Stomach smooth muscle (tissue), 2 donors: Measurements from ENCODE around the gene MINDY4.
"Not testable (repeated sequence)": the region's sequence is repeated elsewhere in the genome, so short reads cannot be mapped to it uniquely, and the experiment has no call there.

Experiments
- H3K27ac ChIP-seq: one replicate; pipeline ENCODE4 v1.7.0; 2013; ENCODE audit warnings: mild to moderate bottlenecking, low read length, inconsistent platforms
- H3K27me3 ChIP-seq, 2 donors: one replicate each; pipeline ENCODE4 v1.7.0; 2013; ENCODE audit warnings: low read length in 2 of 2; ENCODE audit not compliant: insufficient read depth in 2 of 2, control insufficient read depth in 1 of 2
- H3K36me3 ChIP-seq, 2 donors: one replicate each; pipeline ENCODE4 v1.7.0; 2013; ENCODE audit warnings: low read length in 2 of 2; ENCODE audit not compliant: control insufficient read depth in 2 of 2, insufficient read depth in 2 of 2
- H3K4me1 ChIP-seq: one replicate; pipeline ENCODE4 v1.7.0; 2013; ENCODE audit warnings: low read length; ENCODE audit not compliant: control insufficient read depth, insufficient read depth
- H3K4me3 ChIP-seq, 2 donors: one replicate each; pipeline ENCODE4 v1.7.0; 2013; ENCODE audit warnings: low read length in 2 of 2
- H3K9ac ChIP-seq, 2 donors: one replicate each; pipeline ENCODE4 v1.7.0; 2013; ENCODE audit warnings: low read length in 2 of 2, mild to moderate bottlenecking in 1 of 2
- H3K9me3 ChIP-seq, 2 donors: one replicate each; pipeline ENCODE4 v1.7.0; 2013; ENCODE audit warnings: low read length in 2 of 2; ENCODE audit not compliant: control insufficient read depth in 2 of 2
- donor health status: healthy.
- donor health status: Pancreatic carcinoma.

The MINDY4 gene

DNA sequence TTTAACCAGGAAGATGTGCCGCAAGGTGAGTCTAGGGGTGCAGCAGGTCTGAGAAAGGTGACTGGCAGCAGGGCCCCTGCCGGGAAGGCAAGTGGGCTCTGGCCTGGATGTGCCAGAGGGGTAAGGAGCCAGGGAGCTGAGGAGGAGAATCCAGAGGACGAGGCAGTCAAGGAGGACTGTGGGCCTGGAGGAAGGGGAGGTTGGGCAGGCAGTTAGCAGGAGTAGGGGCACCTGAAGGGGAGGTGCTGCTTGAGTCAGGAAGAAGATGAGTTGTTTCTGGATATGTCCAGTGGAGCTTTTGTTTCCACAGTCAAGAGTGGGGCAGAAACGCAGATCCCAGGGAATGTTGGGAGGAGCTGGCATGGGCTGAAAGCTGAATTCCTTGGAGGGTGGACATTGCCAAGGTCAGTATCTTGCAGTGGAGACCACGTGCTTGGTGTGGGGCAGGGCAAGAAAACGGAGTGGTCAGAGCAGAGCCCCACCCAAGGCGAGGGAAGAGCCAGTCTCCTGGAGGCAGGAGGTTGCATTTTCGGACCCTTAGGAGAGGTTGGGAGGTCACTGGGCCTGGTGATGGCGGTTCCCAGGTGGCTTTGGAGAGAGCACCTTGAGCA is 34.0 kb downstream of the MINDY4 start:
- peaks cover 33% of the 10 kb centered on the region for H3K4me1 ChIP-seq
- H3K9me3 ChIP-seq: no peaks in the 10 kb centered on the region
- peaks cover 0 to 1% of the 10 kb centered on the region in 2 donors for H3K36me3 ChIP-seq
- H3K27me3 ChIP-seq: no peaks in the 10 kb centered on the region
- no peak overlapping the region for H3K4me3 ChIP-seq
- no peak overlapping the region for H3K27ac ChIP-seq
- H3K9ac ChIP-seq: no peak overlapping the region

DNA sequence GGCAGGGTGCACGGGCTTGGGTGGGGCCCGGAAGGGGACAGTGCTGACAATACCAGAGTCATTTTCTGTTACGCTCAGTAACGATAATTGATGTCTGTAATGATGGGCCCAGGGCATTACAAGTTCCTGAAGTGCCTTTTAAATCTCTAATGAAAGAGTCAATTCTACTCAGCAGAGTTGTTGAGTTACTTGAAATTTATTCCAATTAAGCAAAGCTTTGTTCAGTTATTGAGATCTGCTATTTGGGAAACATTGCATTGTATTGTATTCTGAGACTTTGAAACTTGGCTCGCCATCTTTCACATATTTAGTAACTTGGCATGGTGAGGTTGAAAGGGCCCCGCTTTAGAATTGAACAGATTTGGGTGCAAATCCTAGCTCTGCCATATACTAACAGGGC is 34.7 kb downstream of the MINDY4 start:
- Histone ChIP-seq H3K27ac (no peak overlapping the region), H3K36me3 (no peaks in the 10 kb centered on the region), H3K9me3 (no peaks in the 10 kb centered on the region), H3K27me3 (no peaks in the 10 kb centered on the region), H3K4me1 (peaks cover 26% of the 10 kb centered on the region), H3K4me3 (no peak overlapping the region), H3K9ac (no peak overlapping the region)

DNA sequence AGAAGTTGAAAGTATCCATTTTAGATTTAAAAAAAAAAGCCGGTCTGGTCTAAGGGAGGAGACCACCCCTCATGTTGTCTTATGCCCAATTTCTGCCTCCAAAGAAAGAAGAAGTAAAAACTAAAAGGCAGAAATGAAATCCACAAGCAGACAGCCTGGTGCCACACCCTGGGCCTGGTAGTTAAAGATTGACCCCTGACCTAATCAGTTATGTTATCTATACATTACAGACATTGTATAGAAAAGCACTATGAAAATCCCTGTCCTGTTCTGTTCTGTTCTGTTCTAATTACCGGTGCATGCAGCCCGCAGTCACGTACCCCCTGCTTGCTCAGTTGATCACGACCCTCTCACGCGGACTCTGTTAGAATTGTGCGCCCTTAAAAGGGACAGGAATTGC is 36.3 kb downstream of the MINDY4 start:
- H3K36me3 ChIP-seq, H3K9me3 ChIP-seq, H3K27ac ChIP-seq, H3K27me3 ChIP-seq, H3K4me3 ChIP-seq, H3K9ac ChIP-seq: not testable (repeated sequence)
- peaks cover 19% of the 10 kb centered on the region for H3K4me1 ChIP-seq

DNA sequence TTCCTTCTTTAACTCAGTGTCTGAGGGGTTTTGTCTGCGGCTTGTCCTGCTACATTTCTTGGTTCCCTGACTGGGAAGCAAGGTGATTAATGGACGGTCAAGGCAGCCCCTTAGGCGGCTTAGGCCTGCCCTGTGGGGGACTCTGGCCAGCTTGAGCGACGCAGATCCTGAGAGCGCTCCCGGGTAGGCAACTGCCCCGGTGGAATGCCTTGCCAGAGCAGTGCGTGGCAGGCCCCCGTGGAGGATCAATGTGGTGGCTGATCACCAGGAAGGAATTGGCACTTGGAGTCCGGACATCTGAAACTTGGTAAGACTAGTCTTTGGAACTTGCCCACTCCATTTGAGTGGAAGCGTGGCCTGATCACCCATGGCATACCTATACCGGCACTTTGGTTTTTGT is 36.7 kb downstream of the MINDY4 start:
- H3K9me3 ChIP-seq, H3K36me3 ChIP-seq, H3K27me3 ChIP-seq, H3K4me3 ChIP-seq, H3K9ac ChIP-seq, H3K27ac ChIP-seq: not testable (repeated sequence)
- peaks cover 19% of the 10 kb centered on the region for H3K4me1 ChIP-seq

DNA sequence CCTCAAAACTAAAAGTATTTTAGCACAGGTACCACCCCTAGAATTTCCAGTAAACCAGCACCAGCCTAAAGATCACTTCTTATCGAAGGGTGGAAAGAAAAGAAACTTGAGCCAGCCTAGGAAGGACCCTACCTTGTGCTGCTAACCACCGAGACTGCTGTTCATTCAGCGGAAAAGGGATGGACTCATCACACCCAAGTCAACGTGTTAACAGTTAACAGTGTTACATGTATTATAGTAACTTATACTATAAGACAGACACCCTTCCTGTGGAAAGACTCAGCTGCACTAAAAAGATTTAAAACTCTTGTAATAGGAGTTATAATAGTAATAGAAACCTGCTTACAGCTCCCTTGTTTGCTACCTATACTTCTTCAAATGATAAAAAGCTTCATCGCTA is 39.8 kb downstream of the MINDY4 start:
- Histone ChIP-seq H3K9me3 (no peaks in the 10 kb centered on the region), H3K9ac (no peak overlapping the region), H3K27ac (no peak overlapping the region), H3K27me3 (no peaks in the 10 kb centered on the region), H3K4me3 (no peak overlapping the region), H3K36me3 (no peaks in the 10 kb centered on the region), H3K4me1 (peaks cover 25% of the 10 kb centered on the region)

DNA sequence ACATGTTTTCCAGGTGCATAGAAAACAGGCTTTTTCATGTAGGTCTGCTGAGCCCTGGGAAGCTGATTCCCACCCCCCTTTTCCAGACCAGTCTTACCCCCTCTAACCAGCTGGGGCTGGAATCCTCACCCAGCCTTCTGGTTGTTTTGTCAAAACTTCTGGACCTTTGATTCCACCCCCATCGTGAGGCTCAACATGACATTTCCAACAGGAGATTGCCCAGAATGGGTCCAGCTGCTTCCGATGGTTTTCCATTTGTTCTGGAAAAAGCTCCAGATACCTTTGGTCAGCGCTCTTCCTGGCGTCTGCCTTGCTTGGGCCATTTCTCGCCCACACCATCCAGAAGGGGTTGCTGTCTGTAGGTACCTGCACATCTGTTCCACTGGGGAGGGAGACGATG is 41.5 kb downstream of the MINDY4 start:
- Histone ChIP-seq H3K4me3 (no peak overlapping the region), H3K9me3 (no peaks in the 10 kb centered on the region), H3K36me3 (no peaks in the 10 kb centered on the region), H3K9ac (no peak overlapping the region), H3K4me1 (peaks cover 38% of the 10 kb centered on the region), H3K27ac (peak overlapping the region; percentile 96), H3K27me3 (no peaks in the 10 kb centered on the region)

DNA sequence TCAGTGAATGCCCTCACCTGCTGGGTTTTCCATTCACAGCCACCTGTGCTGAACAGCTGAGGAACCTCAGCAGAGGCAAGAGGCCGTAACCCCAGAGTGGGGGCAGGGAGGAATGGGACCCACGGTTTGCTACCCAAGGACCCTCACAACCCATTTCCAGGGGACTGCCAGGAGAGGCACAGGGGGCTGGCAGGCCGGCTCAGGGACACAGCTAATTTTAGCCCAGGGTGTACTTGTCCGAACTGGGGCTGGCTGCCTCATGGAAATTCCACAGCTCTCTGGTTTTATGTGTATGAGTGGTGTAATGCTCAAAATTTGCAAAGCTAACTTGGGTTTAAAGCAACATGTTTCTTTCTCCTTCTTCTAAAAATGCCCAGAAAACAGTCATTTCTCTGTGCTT is 42.2 kb downstream of the MINDY4 start:
- Histone ChIP-seq H3K4me3 (no peak overlapping the region), H3K9me3 (no peaks in the 10 kb centered on the region), H3K27ac (peak overlapping the region; percentile 96), H3K27me3 (no peaks in the 10 kb centered on the region), H3K36me3 (no peaks in the 10 kb centered on the region), H3K9ac (peak overlapping the region; percentile 12 to 51), H3K4me1 (peaks cover 40% of the 10 kb centered on the region)

DNA sequence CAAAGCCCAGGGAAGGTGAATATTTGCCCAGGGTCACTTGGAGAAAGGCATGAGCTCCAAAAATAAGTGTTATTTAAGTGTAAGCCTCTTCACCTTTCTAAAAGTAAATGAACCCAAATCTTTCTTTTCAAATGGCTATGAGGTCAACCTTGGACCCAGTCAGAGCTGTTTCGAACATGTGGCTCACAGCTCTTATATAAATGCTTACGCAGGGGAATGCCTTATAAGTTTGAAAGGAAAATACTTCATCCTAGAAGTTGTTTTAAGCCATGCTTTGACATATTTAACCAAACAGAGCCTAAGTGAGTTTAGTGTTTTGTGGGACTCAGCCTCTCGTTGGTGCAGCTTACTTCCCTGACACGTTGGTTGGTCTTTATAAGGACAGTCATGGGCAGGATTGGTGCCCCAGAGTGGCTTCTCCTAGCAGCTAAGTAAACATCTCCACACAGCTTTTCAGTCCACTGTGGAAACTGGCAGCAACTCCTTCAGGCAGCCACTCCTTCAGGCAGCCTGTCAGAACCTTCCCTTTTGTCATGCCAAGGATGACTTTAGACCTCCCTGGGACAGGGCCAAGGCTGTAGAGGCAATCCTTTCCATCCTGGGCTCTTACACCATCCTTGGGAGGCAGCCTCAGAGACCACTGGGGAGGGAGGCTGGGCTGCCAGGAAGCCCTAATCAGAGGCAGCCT is 43.6 kb downstream of the MINDY4 start:
- no peaks in the 10 kb centered on the region for H3K36me3 ChIP-seq
- peak overlapping the region; percentile 53 to 69 for H3K9ac ChIP-seq
- H3K27ac ChIP-seq: peak overlapping the region; percentile 96
- H3K27me3 ChIP-seq: no peaks in the 10 kb centered on the region
- H3K4me3 ChIP-seq: no peak overlapping the region
- no peaks in the 10 kb centered on the region for H3K9me3 ChIP-seq
- H3K4me1 ChIP-seq: peaks cover 40% of the 10 kb centered on the region

DNA sequence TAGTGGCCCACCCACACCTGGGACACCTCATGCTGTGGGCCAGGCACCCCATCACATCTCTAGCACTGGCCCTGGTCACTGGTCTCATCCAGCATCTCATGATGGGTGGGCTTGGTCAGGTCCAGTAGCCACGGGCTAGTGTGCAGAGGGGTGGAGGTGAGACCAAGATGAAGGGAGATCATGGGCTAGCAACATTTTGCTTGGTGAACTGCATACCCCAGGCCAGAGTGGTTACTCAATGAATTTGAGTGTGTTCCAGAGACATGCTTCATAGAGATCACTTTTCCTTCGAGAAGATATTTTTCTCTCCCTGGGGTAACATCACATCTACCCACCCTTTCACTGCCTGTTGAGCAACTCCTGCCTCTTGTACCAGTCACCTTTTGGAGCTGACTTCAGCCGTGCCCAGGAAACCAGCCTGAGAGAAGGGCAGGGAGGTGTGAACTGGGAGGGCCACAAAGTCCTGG is 44.2 kb downstream of the MINDY4 start:
- Histone ChIP-seq H3K36me3 (no peaks in the 10 kb centered on the region), H3K27me3 (no peaks in the 10 kb centered on the region), H3K4me3 (no peak overlapping the region), H3K9me3 (no peaks in the 10 kb centered on the region), H3K4me1 (peaks cover 40% of the 10 kb centered on the region), H3K9ac (peak overlapping the region; percentile 53 to 69), H3K27ac (peak overlapping the region; percentile 96)

DNA sequence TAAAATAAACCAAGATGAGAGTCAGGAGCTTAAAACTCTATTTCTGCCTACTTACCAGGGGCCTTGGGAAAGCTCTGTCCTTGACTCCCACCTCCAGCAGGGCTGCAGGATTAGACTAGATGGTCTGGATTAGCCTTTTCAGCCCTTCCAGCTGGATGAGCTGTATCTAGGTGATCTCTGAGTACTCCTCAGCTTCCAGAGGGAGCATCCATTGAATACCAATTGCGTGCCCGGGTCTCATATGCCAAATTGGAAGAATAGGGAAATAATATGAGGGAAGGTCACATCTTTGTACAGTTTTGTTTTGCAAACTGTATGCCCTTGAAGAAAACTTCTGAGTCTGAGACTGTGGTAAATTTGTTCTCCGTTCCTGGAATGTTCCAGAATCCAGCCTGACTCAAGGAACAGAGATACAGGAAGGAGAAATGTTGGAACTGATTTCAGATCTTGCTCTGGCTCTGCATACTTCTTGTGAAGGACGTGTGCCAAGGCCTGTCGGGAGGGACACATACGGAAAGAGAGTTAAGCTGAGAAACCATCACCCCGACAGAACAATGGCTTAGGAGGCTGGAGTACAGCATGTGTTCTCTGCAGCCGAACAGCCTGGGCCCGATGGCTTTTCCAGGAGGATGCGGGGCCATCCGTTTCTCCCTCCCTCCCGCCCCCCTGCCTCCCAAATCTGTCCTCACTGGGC is 44.9 kb downstream of the MINDY4 start:
- H3K4me1 ChIP-seq: peaks cover 40% of the 10 kb centered on the region
- H3K36me3 ChIP-seq: no peaks in the 10 kb centered on the region
- H3K27ac ChIP-seq: peak overlapping the region; percentile 96
- peak overlapping the region; percentile 7 to 69 for H3K9ac ChIP-seq
- H3K4me3 ChIP-seq: no peak overlapping the region
- H3K9me3 ChIP-seq: no peaks in the 10 kb centered on the region
- H3K27me3 ChIP-seq: no peaks in the 10 kb centered on the region
